DOHH2 (cell line): ENCODE measurements around the gene HIC1.

ENCODE experiments used
- CTCF ChIP-seq: fragments of 200-600 bp; sonication (generic); IDR thresholded peaks from one replicate; pipeline ENCODE4 v1.5.1; 2014; ENCODE audit warnings: antibody characterized with exemption, mild to moderate bottlenecking, low read depth, low read length; ENCODE audit not compliant: poor library complexity, severe bottlenecking
- EZH2phosphoT487 ChIP-seq: fragments of 200-600 bp; sonication (generic); IDR thresholded peaks from 2 replicates; pipeline ENCODE4 v1.6.1; 2017; ENCODE audit warnings: borderline replicate concordance, mild to moderate bottlenecking, antibody characterized with exemption, low read length, moderate library complexity, mixed read lengths

- no peak for TF ChIP-seq CTCF
- peak; percentile 50; the same call in 1 of the 2 replicates for TF ChIP-seq EZH2phosphoT487
These were observed 4.4 kb upstream of the HIC1 start for GRCh38 chr17:2050300-2051060.
